Breast epithelium (tissue), 4 donors: Measurements from ENCODE around the gene MYOM3. TPM values are rescaled to one million over a fixed set of nuclear protein-coding genes. Genes with fewer than 3 reads are reported as not detected.

Source experiments
- DNase-seq, 2 donors: peaks; one replicate each; pipeline ENCODE4 v3.0.0-alpha.2; 2019; ENCODE audit warnings: low spot score in 2 of 2
- H3K27ac ChIP-seq, 2 donors: fragments of 200-600 bp; sonication (generic) in 1 of 2; one replicate each; pipeline ENCODE4 v1.5.1; 2016 to 2019; ENCODE audit warnings: mild to moderate bottlenecking in 1 of 2
- H3K27me3 ChIP-seq, 2 donors: fragments of 200-600 bp; sonication (generic) in 1 of 2; one replicate each; pipeline versions ENCODE4 v1.5.1 to v1.6.0; 2017 to 2019; ENCODE audit warnings: control low read depth in 1 of 2, mild to moderate bottlenecking in 1 of 2
- H3K36me3 ChIP-seq: fragments of 200-600 bp; one replicate; pipeline ENCODE4 v1.5.1; 2019
- H3K4me1 ChIP-seq, 2 donors: fragments of 200-600 bp; sonication (generic); one replicate each; pipeline ENCODE4 v1.5.1; 2016 to 2019; ENCODE audit warnings: control low read depth in 1 of 2
- H3K4me3 ChIP-seq, 3 donors: fragments of 200-600 bp; sonication (generic); 1 replicate in 2 of 3; 2 replicates in 1 of 3; pipeline ENCODE4 v1.5.1; 2016 to 2019; ENCODE audit warnings: mild to moderate bottlenecking in 3 of 3, moderate library complexity in 2 of 3
- H3K9me3 ChIP-seq, 2 donors: fragments of 200-600 bp; sonication (generic) in 1 of 2; one replicate each; pipeline ENCODE4 v1.5.1; 2016 to 2019; ENCODE audit warnings: control low read depth in 1 of 2
- CTCF ChIP-seq, 3 donors: fragments of 450-650 bp; IDR thresholded peaks; one replicate each; pipeline ENCODE4 v1.5.1; 2016 to 2017; ENCODE audit warnings: antibody characterized with exemption in 3 of 3, mild to moderate bottlenecking in 3 of 3, moderate library complexity in 3 of 3
- POLR2A ChIP-seq: fragments of 450-650 bp; IDR thresholded peaks from one replicate; pipeline ENCODE4 v1.6.1; 2016; ENCODE audit warnings: antibody characterized with exemption, mild to moderate bottlenecking, moderate library complexity
- POLR2AphosphoS5 ChIP-seq, 3 donors: sonication (generic); formaldehyde crosslinking; IDR thresholded peaks; one replicate each; pipeline ENCODE4 v1.6.1; 2017; ENCODE audit warnings: antibody characterized with exemption in 3 of 3
- intact Hi-C: fragments of 100-400 bp; cut with DNase I; formaldehyde crosslinking; loops from one replicate; pipeline ENCODE4 v1.15.1; 2023; ENCODE audit warnings: low total_unique reads
- total RNA-seq, 3 donors: library from RNA; depleted of rRNA; stranded (reverse); fragments of >200 nt; gene quantifications; one replicate each; pipeline ENCODE4 v1.1.0, GENCODE V29; 2016

The MYOM3 gene
- total RNA-seq, 3 donors from 2014 or later, result 0.32 to 0.98 (median 0.59) TPM

GRCh38 chr1:24097663-24098062, 14.3 kb downstream of the MYOM3 start:
- H3K4me3 ChIP-seq, result no peak overlapping the region
- no peaks in the 10 kb centered on the region for H3K4me1 ChIP-seq
- no peaks in the 10 kb centered on the region for H3K36me3 ChIP-seq
- H3K9me3 ChIP-seq, result no peaks in the 10 kb centered on the region
- TF ChIP-seq CTCF (IDR thresholded peaks at IDR 0.05), result no peak
- no peak for TF ChIP-seq POLR2A
- no peak for TF ChIP-seq POLR2AphosphoS5 (IDR thresholded peaks at IDR 0.05)
- intact Hi-C loops, result no loop called here
- DNase-seq, result no peak
- H3K27ac ChIP-seq, result no peak overlapping the region
- no peaks in the 10 kb centered on the region for H3K27me3 ChIP-seq

- Histone ChIP-seq H3K27ac (no peak overlapping the region), H3K9me3 (no peaks in the 10 kb centered on the region), H3K27me3 (no peaks in the 10 kb centered on the region), H3K36me3 (no peaks in the 10 kb centered on the region), H3K4me1 (no peaks in the 10 kb centered on the region), H3K4me3 (no peak overlapping the region)
- TF ChIP-seq CTCF (IDR thresholded peaks at IDR 0.05) (no peak), POLR2A (no peak), POLR2AphosphoS5 (IDR thresholded peaks at IDR 0.05) (no peak)
- intact Hi-C loops, result no loop called here
- DNase-seq, result no peak
Measured at GRCh38 chr1:24096739-24097103, 15.2 kb downstream of the MYOM3 start.

GRCh38 chr1:24096009-24096738, 15.8 kb downstream of the MYOM3 start:
- no peak for TF ChIP-seq CTCF (IDR thresholded peaks at IDR 0.05)
- no peak for TF ChIP-seq POLR2A
- no peak for TF ChIP-seq POLR2AphosphoS5 (IDR thresholded peaks at IDR 0.05)
- no peak overlapping the region for H3K27ac ChIP-seq
- H3K4me1 ChIP-seq, result no peaks in the 10 kb centered on the region
- intact Hi-C loops, result no loop called here
- H3K27me3 ChIP-seq, result no peaks in the 10 kb centered on the region
- no peaks in the 10 kb centered on the region for H3K36me3 ChIP-seq
- no peaks in the 10 kb centered on the region for H3K9me3 ChIP-seq
- H3K4me3 ChIP-seq, result no peak overlapping the region
- DNase-seq, result no peak

- H3K36me3 ChIP-seq, result no peaks in the 10 kb centered on the region
- H3K4me1 ChIP-seq, result no peaks in the 10 kb centered on the region
- TF ChIP-seq CTCF (IDR thresholded peaks at IDR 0.05) (no peak), POLR2AphosphoS5 (IDR thresholded peaks at IDR 0.05) (no peak), POLR2A (no peak)
- DNase-seq, result no peak
- no peaks in the 10 kb centered on the region for H3K9me3 ChIP-seq
- H3K27ac ChIP-seq, result no peak overlapping the region
- no peak overlapping the region for H3K4me3 ChIP-seq
- H3K27me3 ChIP-seq, result no peaks in the 10 kb centered on the region
- intact Hi-C loops, result no loop called here
Measured at GRCh38 chr1:24095140-24095859, 16.6 kb downstream of the MYOM3 start.

- Histone ChIP-seq H3K36me3 (no peaks in the 10 kb centered on the region), H3K4me3 (no peak overlapping the region), H3K27me3 (no peaks in the 10 kb centered on the region), H3K9me3 (no peaks in the 10 kb centered on the region), H3K27ac (no peak overlapping the region), H3K4me1 (no peaks in the 10 kb centered on the region)
- TF ChIP-seq POLR2AphosphoS5 (IDR thresholded peaks at IDR 0.05) (no peak), POLR2A (no peak), CTCF (IDR thresholded peaks at IDR 0.05) (no peak)
- intact Hi-C loops, result no loop called here
- DNase-seq, result no peak
Measured at GRCh38 chr1:24094554-24094953, 17.4 kb downstream of the MYOM3 start.
